Measurements from ENCODE around the gene OR5K4. TPM values are rescaled to one million over a fixed set of nuclear protein-coding genes. Genes with fewer than 3 reads are reported as not detected.

OR5K4 gene
- total and polyA plus RNA-seq, 2 of the 8 experiments (the other 6 are each of a cell fraction or from before 2014, with no cell fraction given) = not detected

- no peak for DNase-seq (ENCODE audit: low read depth in 1 of 2, low spot score in 2 of 2)
- no peak overlapping the region for H4K8ac ChIP-seq (ENCODE audit: extremely low read depth, insufficient read depth, low read length)
- no peak overlapping the region for H2BK15ac ChIP-seq (ENCODE audit: low read length)
- no peaks in the 10 kb centered on the region for H3K36me3 ChIP-seq (ENCODE audit: control insufficient read depth in 2 of 4, insufficient read depth in 4 of 4, low read length in 3 of 4)
- no peak for FAIRE-seq
- CTCF ChIA-PET (ENCODE audit: partially characterized antibody) = no interaction called here
- H4K5ac ChIP-seq (ENCODE audit: insufficient read length, low read depth, low read length) = no peak overlapping the region
- H4K91ac ChIP-seq (replicated peaks; ENCODE audit: insufficient read length, low read length) = no peak overlapping the region
- H3K79me2 ChIP-seq (ENCODE audit: control insufficient read depth in 1 of 2, insufficient read depth in 2 of 2, low read length in 2 of 2) = no peaks in the 10 kb centered on the region
- H3K27me3 ChIP-seq (replicated peaks in 1 of 4; ENCODE audit: control insufficient read depth in 3 of 4, extremely low read depth in 1 of 4, insufficient read depth in 3 of 4, low read length in 3 of 4) = no peaks in the 10 kb centered on the region
- no peak overlapping the region for H3K4me2 ChIP-seq (ENCODE audit: insufficient read depth in 1 of 2, low read depth in 2 of 2, low read length in 2 of 2)
- H3K4me1 ChIP-seq (replicated peaks in 1 of 4; ENCODE audit: control insufficient read depth in 3 of 4, insufficient read depth in 4 of 4, low read length in 3 of 4) = no peaks in the 10 kb centered on the region
- H3K23me2 ChIP-seq (ENCODE audit: low read depth, low read length) = no peaks in the 10 kb centered on the region
- H2AK5ac ChIP-seq (ENCODE audit: low read depth, low read length) = no peak overlapping the region
- no peaks in the 10 kb centered on the region for H4K20me1 ChIP-seq (replicated peaks in 1 of 2; ENCODE audit: control insufficient read depth in 1 of 2, insufficient read depth in 2 of 2, low read length in 2 of 2)
- no peaks in the 10 kb centered on the region for H3K9me3 ChIP-seq (ENCODE audit: insufficient read depth in 2 of 2, low read depth in 1 of 2, low read length in 1 of 2)
- H2BK5ac ChIP-seq (ENCODE audit: low read depth, low read length) = no peak overlapping the region
- no peak overlapping the region for H2BK120ac ChIP-seq (replicated peaks; ENCODE audit: low read depth, low read length)
- no peak overlapping the region for H3K4me3 ChIP-seq (ENCODE audit: extremely low read depth in 1 of 4, insufficient read depth in 2 of 4, low read depth in 3 of 4, low read length in 4 of 4)
- no peak overlapping the region for H2AFZ ChIP-seq (ENCODE audit: low read length)
- H3K4ac ChIP-seq (replicated peaks; ENCODE audit: insufficient read length, low read depth, low read length) = no peak overlapping the region
- no peaks in the 10 kb centered on the region for H3K79me1 ChIP-seq (ENCODE audit: low read depth, low read length)
- H2BK12ac ChIP-seq (ENCODE audit: low read depth, low read length) = no peak overlapping the region
- POLR2A ChIA-PET (ENCODE audit: partially characterized antibody) = no interaction called here
- H3K23ac ChIP-seq (ENCODE audit: insufficient read length) = no peak overlapping the region
- no peak overlapping the region for H3K56ac ChIP-seq (replicated peaks; ENCODE audit: insufficient read length, low read depth, low read length)
- no peak for TF ChIP-seq ZNF274 (IDR thresholded peaks at IDR 0.05; ENCODE audit: borderline replicate concordance, extremely low read depth, low read length)
- TF ChIP-seq CBX8 (IDR thresholded peaks at IDR 0.05; ENCODE audit: borderline replicate concordance, low read depth, low read length) = no peak
- no peak for TF ChIP-seq POLR2A (IDR thresholded peaks at IDR 0.05; ENCODE audit: control extremely low read depth in 1 of 2, low read depth in 2 of 2, low read length in 2 of 2)
- no peak for TF ChIP-seq POLR2AphosphoS5 (IDR thresholded peaks at IDR 0.05; ENCODE audit: low read depth, low read length)
- no peak for TF ChIP-seq SIRT6 (IDR thresholded peaks at IDR 0.05; ENCODE audit: low read length)
- TF ChIP-seq SP4 (IDR thresholded peaks at IDR 0.05; ENCODE audit: low read length) = no peak
- no peak for TF ChIP-seq SUZ12 (IDR thresholded peaks at IDR 0.05; ENCODE audit: low read length)
- no peak for TF ChIP-seq CREB1 (IDR thresholded peaks at IDR 0.05)
- TF ChIP-seq CTBP2 (IDR thresholded peaks at IDR 0.05; ENCODE audit: borderline replicate concordance, insufficient read depth, insufficient read length, low read length) = no peak
- TF ChIP-seq RXRA (IDR thresholded peaks at IDR 0.05; ENCODE audit: insufficient read depth, low read depth, low read length) = no peak
- no peak for TF ChIP-seq GABPA (IDR thresholded peaks at IDR 0.05; ENCODE audit: borderline replicate concordance, insufficient read depth, low read length)
- no peak for TF ChIP-seq NANOG (IDR thresholded peaks at IDR 0.05; ENCODE audit: insufficient read depth, low read depth, low read length, poor library complexity, severe bottlenecking)
- TF ChIP-seq, protein P1, sequence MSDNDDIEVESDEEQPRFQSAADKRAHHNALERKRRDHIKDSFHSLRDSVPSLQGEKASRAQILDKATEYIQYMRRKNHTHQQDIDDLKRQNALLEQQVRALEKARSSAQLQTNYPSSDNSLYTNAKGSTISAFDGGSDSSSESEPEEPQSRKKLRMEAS (IDR thresholded peaks at IDR 0.05) = no peak
- no peak for TF ChIP-seq RAD21 (IDR thresholded peaks at IDR 0.05 in 1 of 2, conservative IDR thresholded peaks at IDR 0.05 in 1 of 2; ENCODE audit: low read depth in 2 of 2, low read length in 2 of 2)
- H3K14ac ChIP-seq (ENCODE audit: insufficient read length) = no peak overlapping the region
- no peak overlapping the region for H3K18ac ChIP-seq (ENCODE audit: extremely low read depth, low read length)
- H3K27ac ChIP-seq (ENCODE audit: low read depth, low read length) = no peak overlapping the region
- H2BK20ac ChIP-seq (ENCODE audit: low read length) = no peak overlapping the region
- no peak overlapping the region for H3K9ac ChIP-seq (replicated peaks in 1 of 4; ENCODE audit: extremely low read depth in 1 of 4, low read depth in 3 of 4, low read length in 3 of 4)
Measured at GRCh38 chr3:98371853-98372252, 18.2 kb downstream of the OR5K4 start.

All from H1 (cell line).